Neural cell (in vitro differentiated cells): ENCODE data around the gene ZIM2. TPM values are rescaled to one million over a fixed set of nuclear protein-coding genes. Genes with fewer than 3 reads are reported as not detected.
A peak's percentile ranks its signal among the peaks of the same experiment; 100 is the strongest.

Experiments used
- H2AFZ ChIP-seq: fragments of 200-600, 300-800 bp; sonication (generic), shearing (Covaris generic); 2 replicates; pipeline ENCODE4 v1.6.0; 2014; ENCODE audit warnings: low read depth, mild to moderate bottlenecking, antibody characterized with exemption, low read length, moderate library complexity
- H3F3A ChIP-seq: fragments of 200-600 bp; shearing (Covaris generic); 2 replicates; pipeline ENCODE4 v1.6.1; 2016; ENCODE audit warnings: mild to moderate bottlenecking, moderate library complexity, mixed read lengths, antibody characterized with exemption, low read length; ENCODE audit not compliant: insufficient read depth, poor library complexity, severe bottlenecking
- H3K27ac ChIP-seq: fragments of 200-600, 300-800 bp; sonication (generic), shearing (Covaris generic); 2 replicates; pipeline ENCODE4 v1.5.1; 2014; ENCODE audit warnings: mild to moderate bottlenecking, low read length, moderate library complexity
- H3K27me3 ChIP-seq: fragments of 300-800, 200-600 bp; sonication (generic), shearing (Covaris generic); 2 replicates; pipeline ENCODE4 v1.6.0; 2014; ENCODE audit warnings: mild to moderate bottlenecking, low read depth, low read length, moderate library complexity; ENCODE audit not compliant: insufficient read depth
- H3K36me3 ChIP-seq: fragments of 300-800, 200-600 bp; sonication (generic), shearing (Covaris generic); 2 replicates; pipeline ENCODE4 v1.5.1; 2014; ENCODE audit warnings: mild to moderate bottlenecking, antibody characterized with exemption, low read length, moderate library complexity; ENCODE audit not compliant: insufficient read depth
- H3K4me2 ChIP-seq: fragments of 300-800, 200-600 bp; sonication (generic), shearing (Covaris generic); 2 replicates; pipeline ENCODE4 v1.6.0; 2014; ENCODE audit warnings: mild to moderate bottlenecking, low read length
- H3K4me3 ChIP-seq: fragments of 300-800, 200-600 bp; sonication (generic), shearing (Covaris generic); 2 replicates; pipeline ENCODE4 v1.5.1; 2014; ENCODE audit warnings: mild to moderate bottlenecking, low read length, moderate library complexity
- H3K79me2 ChIP-seq: fragments of 200-600 bp; shearing (Covaris generic); replicated peaks from 2 replicates; pipeline ENCODE4 v1.6.0; 2014; ENCODE audit warnings: mild to moderate bottlenecking, low read length, moderate library complexity; ENCODE audit not compliant: insufficient read depth
- H3K9ac ChIP-seq: fragments of 300-800, 200-600 bp; sonication (generic), shearing (Covaris generic); 2 replicates; pipeline ENCODE4 v1.6.1; 2016; ENCODE audit warnings: mild to moderate bottlenecking, low read length, mixed read lengths
- H3K9me2 ChIP-seq: fragments of 200-600 bp; shearing (Covaris generic); 2 replicates; pipeline ENCODE4 v1.6.1; 2016; ENCODE audit warnings: mild to moderate bottlenecking, low read length, mixed read lengths; ENCODE audit not compliant: insufficient read depth
- H3K9me3 ChIP-seq: fragments of 200-600, 300-800 bp; sonication (generic), shearing (Covaris generic); 2 replicates; pipeline ENCODE4 v1.6.1; 2016; ENCODE audit warnings: mild to moderate bottlenecking, mixed run types, low read length, moderate library complexity, mixed read lengths
- H4K20me1 ChIP-seq: fragments of 200-600 bp; shearing (Covaris generic); 2 replicates; pipeline ENCODE4 v1.6.1; 2016; ENCODE audit warnings: mild to moderate bottlenecking, mixed run types; ENCODE audit not compliant: insufficient read depth
- EP300 ChIP-seq: fragments of 450-650 bp; conservative IDR thresholded peaks from 2 replicates; pipeline ENCODE4 v1.6.1; 2014; ENCODE audit warnings: antibody characterized with exemption, mild to moderate bottlenecking, moderate library complexity; ENCODE audit not compliant: poor library complexity, severe bottlenecking
- EZH2 ChIP-seq: fragments of 200-600, 300-800 bp; shearing (Covaris generic), sonication (generic); IDR thresholded peaks from 2 replicates; pipeline ENCODE4 v1.6.1; 2014; ENCODE audit warnings: antibody characterized with exemption, low read length, borderline replicate concordance, mild to moderate bottlenecking; ENCODE audit not compliant: insufficient read depth, poor library complexity, severe bottlenecking
- MXI1 ChIP-seq: fragments of 450-650 bp; conservative IDR thresholded peaks from 2 replicates; pipeline ENCODE4 v1.6.1; 2014; ENCODE audit warnings: antibody characterized with exemption, mild to moderate bottlenecking; ENCODE audit not compliant: poor library complexity, severe bottlenecking
- POLR2AphosphoS5 ChIP-seq: IDR thresholded peaks from 2 replicates; pipeline ENCODE4 v1.6.1; 2012
- RAD21 ChIP-seq: fragments of 450-650 bp; conservative IDR thresholded peaks from 2 replicates; pipeline ENCODE4 v1.6.1; 2014; ENCODE audit warnings: antibody characterized with exemption, mild to moderate bottlenecking, moderate library complexity
- REST ChIP-seq: IDR thresholded peaks from 2 replicates; pipeline ENCODE4 v1.6.1; 2012; ENCODE audit warnings: borderline replicate concordance
- SMC3 ChIP-seq: fragments of 450-650 bp; conservative IDR thresholded peaks from 2 replicates; pipeline ENCODE4 v1.6.1; 2014; ENCODE audit warnings: antibody characterized with exemption, mild to moderate bottlenecking, moderate library complexity; ENCODE audit not compliant: poor library complexity
- TAF1 ChIP-seq: IDR thresholded peaks from 2 replicates; pipeline ENCODE4 v1.6.1; 2012; ENCODE audit warnings: low read depth
- polyA plus RNA-seq: library from polyadenylated mRNA; depleted of rRNA; stranded (reverse); fragments of >200 nt; gene quantifications from 2 replicates; pipeline ENCODE4 v1.2.3, GENCODE V29; 2014
- TF ChIP-seq, protein P1 (sequence below): fragments of 450-650 bp; IDR thresholded peaks from 2 replicates; pipeline ENCODE4 v1.5.1; 2014; ENCODE audit warnings: antibody characterized with exemption, mild to moderate bottlenecking, moderate library complexity; ENCODE audit not compliant: poor library complexity, severe bottlenecking

Gene ZIM2
- polyA plus RNA-seq, 1 donor from 2014 or later = not detected

GRCh38 chr19:56765137-56765536, 75.4 kb downstream of the ZIM2 start:
- Histone ChIP-seq H3K9me2 (no peaks in the 10 kb centered on the region), H3K4me3 (no peak overlapping the region), H3F3A (no peaks in the 10 kb centered on the region), H3K4me2 (no peak overlapping the region), H3K9ac (no peak overlapping the region), H4K20me1 (no peaks in the 10 kb centered on the region), H2AFZ (no peak overlapping the region), H3K27ac (no peak overlapping the region), H3K9me3 (peaks cover 5% of the 10 kb centered on the region), H3K27me3 (no peaks in the 10 kb centered on the region), H3K36me3 (no peaks in the 10 kb centered on the region), H3K79me2 (no peaks in the 10 kb centered on the region)
- TF ChIP-seq RAD21 (no peak), MXI1 (no peak), REST (no peak), SMC3 (no peak)

GRCh38 chr19:56764196-56764695, 76.3 kb downstream of the ZIM2 start:
- H3K9me3 ChIP-seq = peaks cover 9% of the 10 kb centered on the region
- no peaks in the 10 kb centered on the region for H4K20me1 ChIP-seq
- H3K4me3 ChIP-seq = no peak overlapping the region

More at GRCh38 chr19:56764196-56764695, 76.3 kb downstream of the ZIM2 start:
- Histone ChIP-seq H2AFZ (no peak overlapping the region), H3K27ac (no peak overlapping the region), H3K9ac (no peak overlapping the region), H3K9me2 (no peaks in the 10 kb centered on the region), H3K4me2 (no peak overlapping the region), H3K36me3 (no peaks in the 10 kb centered on the region), H3K27me3 (no peaks in the 10 kb centered on the region), H3K79me2 (no peaks in the 10 kb centered on the region), H3F3A (no peaks in the 10 kb centered on the region)
- peak; percentile 34 for TF ChIP-seq SMC3
- TF ChIP-seq, protein P1, sequence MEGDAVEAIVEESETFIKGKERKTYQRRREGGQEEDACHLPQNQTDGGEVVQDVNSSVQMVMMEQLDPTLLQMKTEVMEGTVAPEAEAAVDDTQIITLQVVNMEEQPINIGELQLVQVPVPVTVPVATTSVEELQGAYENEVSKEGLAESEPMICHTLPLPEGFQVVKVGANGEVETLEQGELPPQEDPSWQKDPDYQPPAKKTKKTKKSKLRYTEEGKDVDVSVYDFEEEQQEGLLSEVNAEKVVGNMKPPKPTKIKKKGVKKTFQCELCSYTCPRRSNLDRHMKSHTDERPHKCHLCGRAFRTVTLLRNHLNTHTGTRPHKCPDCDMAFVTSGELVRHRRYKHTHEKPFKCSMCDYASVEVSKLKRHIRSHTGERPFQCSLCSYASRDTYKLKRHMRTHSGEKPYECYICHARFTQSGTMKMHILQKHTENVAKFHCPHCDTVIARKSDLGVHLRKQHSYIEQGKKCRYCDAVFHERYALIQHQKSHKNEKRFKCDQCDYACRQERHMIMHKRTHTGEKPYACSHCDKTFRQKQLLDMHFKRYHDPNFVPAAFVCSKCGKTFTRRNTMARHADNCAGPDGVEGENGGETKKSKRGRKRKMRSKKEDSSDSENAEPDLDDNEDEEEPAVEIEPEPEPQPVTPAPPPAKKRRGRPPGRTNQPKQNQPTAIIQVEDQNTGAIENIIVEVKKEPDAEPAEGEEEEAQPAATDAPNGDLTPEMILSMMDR = no peak
- no peak for TF ChIP-seq EZH2
- no peak for TF ChIP-seq TAF1
- no peak for TF ChIP-seq POLR2AphosphoS5
- TF ChIP-seq MXI1 = no peak
- TF ChIP-seq RAD21 = peak; percentile 37
- no peak for TF ChIP-seq EP300
